Activated CD8-positive, alpha-beta memory T cell treated with anti-CD3 and anti-CD28 coated beads, Interleukin-2, amount 50 U/mL, for 1 hour (primary cell): ENCODE measurements around the gene SNX33.
"Not testable (repeated sequence)": the region's sequence is repeated elsewhere in the genome, so short reads cannot be mapped to it uniquely, and the experiment has no call there.

Source experiments
- DNase-seq: peaks from one replicate; pipeline ENCODE4 v3.0.0-alpha.2; 2020; ENCODE audit errors: extremely low read depth

SNX33 gene

DNA sequence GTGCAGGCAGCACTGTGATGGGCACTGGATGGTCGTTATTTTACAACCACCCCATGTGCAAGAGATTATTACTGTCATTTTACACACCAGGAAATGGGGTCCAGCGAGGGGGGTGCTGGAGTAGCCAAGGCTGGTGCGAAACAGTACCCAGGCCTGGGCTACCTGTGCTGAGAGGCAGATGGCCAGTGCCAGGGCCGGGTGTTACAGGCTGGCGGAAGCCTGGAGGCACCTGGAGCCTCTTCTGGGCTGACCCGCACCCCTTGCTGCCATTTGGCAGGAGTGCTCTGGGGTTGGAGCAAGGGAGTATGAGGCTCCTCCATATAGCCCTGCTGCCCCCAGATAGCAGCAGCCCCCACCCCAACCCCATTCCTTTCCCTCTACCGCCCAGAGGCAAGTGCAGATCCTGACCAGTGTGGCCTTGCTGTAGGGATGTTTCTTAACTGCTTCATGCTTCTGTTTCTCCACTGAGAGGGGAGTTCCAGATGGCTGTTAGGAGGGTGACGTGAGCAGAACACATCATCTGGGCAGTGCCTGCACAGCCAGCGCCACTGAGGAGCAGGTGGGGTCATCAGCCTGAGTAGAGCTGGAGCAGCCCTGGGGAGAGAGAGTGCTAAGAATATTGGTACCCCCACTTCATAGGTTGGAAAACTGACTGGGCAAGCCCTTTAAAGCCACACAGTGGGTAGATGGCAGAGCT is 15.3 kb downstream of the SNX33 start:
- DNase-seq: no peak

DNA sequence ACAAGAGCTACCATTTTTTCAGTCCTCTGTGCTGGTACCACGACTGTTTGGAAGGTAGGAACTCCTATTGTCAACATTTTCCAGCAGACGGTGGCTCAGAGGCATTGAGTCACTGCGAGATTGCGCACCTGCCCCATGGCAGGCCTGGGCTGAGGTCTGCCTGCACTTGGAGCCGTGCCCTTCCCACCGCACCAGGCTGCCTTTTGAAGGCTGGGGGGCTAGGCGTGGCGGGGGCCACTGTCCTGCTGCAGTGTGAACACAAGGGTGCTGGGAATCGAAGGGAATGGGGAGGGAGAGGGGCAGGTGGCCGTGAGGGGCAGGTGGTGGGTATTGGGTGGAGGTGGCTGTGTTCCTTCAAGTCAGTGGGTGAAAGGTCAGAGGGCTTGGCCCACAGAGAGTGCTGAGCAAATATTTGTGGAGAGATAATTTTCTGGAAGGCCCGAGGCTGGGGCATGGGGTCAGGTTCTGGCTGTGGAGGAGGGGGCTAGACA is 16.3 kb downstream of the SNX33 start:
- DNase-seq: no peak

DNA sequence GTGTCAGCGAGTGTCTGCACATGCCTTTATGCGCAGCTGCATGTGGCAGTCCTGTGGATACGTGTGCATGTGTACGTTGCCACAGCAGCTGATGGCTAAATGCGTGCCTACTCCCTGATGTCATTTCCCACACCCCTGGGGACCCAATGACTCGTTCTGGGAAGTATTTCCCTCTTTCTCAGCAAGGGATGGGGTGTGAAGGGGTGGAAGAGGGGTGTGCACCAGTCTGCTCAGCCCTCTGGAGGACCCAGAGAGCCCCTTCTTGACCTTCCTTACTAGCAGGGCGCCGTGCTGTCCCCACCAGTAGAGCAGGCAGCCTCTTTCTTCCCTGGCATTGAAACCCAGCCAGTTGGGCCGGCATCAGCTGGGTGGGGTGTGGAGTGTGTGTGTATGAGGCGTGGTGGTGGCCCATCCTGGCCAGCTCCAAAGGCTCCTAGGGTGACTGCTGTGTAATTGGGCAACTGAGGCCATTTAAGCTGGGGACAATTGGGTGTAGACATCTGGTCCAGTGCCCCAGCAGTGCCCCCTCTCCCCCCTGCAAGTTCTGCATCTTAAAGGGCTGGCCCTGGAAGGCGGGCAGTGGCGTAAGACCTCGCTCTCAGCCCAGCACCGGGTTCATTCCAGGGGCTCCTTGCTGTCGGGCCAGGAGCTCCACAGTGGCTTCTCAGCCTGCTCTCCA is 19.2 kb downstream of the SNX33 start:
- no peak for DNase-seq

DNA sequence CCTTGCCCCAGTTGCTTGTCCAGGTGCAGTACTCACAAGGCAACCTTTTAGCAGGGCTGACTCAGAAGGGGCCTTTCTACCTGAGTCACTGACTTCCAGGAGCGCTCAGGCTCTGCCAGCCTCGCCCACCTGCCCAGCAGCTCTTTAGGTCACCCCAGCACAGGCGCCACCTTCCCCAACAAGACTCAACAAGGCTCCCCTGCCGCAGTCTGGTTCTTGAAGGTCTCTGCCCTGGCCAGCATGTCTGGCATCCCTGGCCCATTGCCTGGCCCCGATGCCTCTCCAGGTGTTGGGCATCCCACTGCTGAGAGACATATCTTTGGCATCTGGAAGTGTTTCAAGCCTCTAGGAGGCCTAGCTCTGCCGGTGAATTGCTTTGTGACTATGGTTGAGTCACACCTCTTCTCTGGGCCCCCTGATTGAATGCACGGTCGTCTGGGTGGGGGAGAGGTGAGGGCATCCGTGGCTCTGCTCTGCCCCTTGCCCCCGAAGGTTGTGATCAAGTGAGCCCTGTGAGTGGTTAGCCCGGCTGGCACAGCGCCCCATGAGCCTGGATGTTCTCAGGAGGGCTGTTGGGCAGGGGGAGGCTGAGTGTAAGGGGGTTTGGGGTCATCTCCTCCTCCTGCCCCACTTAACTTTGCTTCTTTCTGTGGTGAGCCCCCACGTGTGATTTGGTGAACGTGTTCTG is 21.6 kb downstream of the SNX33 start:
- DNase-seq: no peak

DNA sequence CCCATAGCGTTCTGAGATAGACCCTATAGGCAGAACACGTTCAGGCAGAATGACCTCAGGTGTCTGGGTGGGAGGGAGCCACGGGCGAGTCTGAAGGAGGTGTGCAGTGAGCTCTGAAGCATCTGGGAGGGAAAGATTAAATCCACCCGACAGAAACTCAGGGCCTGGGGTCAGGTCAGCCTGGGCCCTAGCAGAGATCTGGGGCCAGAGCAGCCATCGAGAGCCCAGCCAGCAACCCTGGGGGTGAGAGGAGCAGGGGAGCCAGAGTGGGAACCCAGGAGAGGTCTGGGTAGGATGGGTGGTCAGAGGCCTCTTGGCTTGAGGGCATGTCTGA is 22.1 kb downstream of the SNX33 start:
- DNase-seq: no peak

DNA sequence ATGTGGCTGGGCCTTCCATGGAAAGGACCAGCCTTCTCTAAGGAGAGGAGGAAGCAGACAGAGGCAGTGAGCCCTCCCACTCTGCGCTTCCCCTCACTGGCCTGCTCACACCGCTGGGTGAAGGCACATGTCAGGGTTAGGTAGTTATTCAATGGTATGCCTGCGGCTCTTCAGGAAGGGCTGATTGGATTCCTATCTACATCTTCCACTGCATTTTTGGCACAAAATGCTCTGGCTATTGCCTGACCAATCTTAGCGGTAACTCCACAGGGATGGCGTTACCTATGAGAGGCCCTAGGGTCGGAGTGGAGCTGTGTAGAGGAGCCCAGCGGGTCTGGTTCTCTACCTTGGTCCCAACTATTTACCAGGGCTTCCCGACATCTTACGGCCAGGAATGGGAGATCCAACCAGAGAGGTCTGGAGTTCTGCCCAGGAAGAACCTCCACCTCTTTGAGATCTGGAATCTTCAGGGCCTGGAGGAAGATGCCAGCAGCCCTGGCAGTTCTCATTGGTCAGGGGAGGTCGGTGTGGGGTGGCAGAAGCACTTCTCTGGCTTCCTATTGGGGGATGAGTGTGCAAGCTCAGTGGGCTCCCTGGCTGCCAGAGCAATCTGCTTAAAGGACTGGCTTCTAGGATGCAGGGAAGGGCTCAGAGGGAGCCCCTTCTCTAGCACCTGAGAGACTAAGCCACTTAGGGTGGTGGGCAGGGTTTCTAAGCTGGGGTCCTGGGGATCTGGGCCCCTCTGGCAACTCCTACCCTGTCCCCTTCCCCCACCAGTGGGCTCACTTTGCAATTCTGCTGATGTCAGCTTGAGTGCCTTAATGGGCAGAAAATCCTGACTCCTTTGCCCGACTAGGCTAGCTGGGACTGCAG is 24.3 kb downstream of the SNX33 start:
- DNase-seq: no peak

DNA sequence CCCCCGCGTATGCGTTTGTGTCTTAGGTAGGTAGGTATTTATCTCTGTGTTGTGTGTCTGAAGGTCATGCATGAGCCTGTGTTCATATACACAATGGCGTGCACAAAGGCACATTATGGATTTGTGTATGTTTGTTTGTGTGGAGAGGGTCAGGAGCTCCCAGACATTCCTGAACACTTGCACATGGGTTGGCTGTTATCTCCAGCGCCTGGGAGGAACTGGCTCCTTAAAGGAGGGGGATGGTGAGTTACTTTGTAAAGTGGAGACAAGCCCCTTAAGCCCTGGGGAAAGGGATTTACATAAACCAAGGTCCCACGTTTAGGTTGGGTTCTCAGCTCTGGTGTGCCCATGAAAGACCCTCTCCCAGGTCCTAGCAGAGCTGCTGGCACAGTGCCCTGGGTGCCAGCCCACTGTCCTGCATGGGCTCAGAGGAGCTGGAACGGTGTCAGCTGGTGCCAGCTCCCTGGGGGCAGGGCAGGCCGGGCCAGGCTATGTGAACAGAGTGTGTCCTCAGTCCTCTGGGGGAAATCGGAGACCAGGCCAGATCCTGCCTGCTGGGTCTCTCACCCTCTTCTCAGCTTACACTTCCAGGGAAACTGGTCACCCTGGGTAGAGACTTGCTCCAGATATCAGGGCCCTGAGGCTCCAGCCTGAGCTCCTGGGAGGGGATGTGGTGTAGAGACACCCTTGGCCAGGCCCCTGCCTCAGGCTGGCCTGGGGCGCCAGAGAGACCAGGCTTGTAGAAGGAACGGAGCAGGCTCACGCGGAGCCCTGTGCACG is 25.1 kb downstream of the SNX33 start:
- DNase-seq: no peak

DNA sequence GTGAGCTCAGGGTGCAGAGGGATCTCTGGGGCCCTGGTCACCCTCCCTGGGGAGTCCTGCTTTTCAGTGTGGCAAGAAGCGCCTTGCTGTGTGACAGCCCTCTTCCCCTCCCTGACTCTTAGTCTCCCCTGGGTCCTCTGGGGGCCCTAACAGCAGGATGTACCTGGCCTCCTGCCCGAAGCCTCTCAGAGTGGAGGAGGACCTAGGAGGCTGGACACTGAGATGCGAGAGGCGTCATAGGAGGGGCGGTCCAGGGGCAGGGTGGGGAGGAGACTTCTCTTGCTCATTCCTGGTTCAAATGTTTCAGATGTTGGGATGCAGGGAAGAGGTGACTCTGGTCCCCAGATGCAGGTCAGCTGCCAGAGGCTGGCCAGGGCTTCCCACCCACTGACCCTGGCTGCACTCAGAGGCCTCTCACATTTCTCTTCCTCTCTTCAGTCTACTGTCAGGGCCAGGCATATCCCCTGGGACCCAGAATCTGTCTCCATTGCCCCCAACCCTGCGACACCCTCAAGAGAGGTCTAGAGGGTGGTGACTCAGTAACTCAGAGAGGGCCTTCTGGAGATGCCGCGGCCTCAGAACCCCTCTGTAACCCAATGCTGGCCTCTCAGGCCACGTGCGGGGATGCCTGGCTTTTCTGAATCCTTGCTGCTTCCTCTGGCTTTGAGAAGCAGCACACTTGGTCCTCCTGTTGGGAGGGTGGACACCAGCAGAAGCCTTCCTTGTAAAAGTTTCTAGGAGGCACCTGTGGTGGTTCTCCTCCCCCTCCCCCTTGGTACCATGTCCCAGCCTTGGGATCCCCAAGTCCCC is 25.9 kb downstream of the SNX33 start:
- no peak for DNase-seq

DNA sequence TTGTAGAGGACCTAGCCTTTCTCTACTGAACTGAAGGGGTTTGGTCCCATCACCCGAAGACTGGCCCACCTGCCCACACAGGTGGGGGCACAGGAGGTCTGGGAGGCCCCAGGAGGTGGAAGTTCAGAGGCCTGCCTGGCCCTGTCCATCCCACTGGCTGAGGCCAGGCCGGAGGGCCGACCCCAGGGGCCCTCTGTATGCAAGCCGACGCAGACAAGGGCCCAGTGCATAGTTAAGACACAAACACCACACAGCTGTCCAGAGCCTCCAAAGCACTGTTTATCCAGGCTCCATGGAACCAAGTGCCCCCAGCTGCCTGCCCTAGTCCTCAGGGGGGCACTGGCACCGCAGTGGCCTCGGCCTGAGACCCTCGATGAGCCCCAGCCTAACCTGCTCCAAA is 26.7 kb downstream of the SNX33 start:
- DNase-seq: no peak

DNA sequence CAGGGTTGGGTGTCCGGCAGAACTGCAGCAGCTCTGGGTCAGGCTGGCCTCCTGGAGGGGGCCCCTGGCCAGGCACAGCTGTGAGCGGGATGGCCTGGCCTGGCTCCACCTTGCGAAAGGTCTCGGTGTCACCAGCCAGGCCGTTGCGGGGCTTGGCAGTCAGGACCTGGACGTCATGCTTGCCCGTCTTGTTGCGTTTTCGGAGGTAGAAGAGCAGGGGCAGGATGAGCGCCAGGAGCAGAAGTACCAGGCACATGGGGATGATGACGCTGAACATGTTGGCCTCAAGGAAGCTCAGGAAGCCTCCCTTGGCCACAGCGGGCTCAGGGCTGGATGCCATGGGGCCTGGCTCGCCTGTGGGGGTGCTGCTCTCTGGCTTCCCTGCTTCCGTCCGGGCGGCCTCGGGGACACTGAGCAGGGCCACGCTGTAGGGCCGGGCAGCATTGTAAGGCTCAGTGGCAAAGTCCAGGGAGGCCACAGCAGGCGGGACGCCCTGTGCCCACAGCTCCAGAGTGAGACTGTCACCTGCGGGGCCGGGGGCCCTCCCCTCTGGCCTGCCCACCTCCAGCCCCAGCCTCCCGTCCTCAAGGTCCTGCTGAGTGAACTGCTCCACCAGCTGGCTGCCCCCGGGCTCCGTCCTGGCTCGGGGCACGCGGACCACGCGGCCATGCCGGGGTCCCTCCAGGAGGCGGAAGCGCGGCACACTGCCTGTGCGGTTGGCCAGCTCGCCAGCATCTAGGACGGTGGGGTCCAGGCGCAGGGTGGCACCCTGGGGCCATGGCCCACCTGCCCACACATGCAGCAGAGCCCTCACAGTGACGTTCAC is 28.1 kb downstream of the SNX33 start:
- DNase-seq: no peak

DNA sequence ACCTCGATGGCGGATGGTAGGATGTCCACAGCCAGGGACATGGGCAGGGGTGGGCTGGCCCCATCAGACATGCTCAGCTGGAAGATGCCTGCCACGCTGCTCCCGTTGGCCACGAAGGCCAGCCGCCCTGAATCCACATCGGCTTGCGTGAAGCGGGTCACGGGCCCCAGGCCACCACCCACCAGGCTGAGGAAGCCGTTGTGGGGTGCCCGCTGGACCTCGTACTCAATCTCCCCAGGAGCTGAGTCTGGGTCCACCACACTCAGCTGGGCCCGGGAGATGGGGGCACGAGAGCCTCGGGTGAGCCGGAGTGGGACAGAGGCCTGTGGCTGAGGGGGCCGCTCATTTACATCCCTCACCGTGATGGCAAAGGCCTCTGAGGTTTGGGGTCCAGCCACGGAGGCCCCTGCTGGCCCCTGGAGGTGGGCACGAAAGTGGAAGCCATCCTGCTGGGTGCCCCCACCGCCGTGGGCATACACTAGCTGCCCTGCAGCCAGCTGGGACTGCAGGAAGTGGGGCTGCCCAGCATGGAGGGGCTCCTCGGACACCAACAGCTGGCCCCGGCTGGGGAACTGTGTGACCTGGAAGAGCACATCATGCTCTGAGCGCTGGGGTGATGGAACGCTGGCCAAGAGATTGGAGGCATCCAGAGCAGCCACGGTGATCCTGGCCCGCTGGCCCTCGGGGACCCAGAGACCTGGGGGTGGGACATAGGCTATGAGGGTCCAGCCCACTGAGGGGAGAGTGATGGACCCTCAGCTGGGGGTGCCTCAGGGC is 29.2 kb downstream of the SNX33 start:
- no peak for DNase-seq

DNA sequence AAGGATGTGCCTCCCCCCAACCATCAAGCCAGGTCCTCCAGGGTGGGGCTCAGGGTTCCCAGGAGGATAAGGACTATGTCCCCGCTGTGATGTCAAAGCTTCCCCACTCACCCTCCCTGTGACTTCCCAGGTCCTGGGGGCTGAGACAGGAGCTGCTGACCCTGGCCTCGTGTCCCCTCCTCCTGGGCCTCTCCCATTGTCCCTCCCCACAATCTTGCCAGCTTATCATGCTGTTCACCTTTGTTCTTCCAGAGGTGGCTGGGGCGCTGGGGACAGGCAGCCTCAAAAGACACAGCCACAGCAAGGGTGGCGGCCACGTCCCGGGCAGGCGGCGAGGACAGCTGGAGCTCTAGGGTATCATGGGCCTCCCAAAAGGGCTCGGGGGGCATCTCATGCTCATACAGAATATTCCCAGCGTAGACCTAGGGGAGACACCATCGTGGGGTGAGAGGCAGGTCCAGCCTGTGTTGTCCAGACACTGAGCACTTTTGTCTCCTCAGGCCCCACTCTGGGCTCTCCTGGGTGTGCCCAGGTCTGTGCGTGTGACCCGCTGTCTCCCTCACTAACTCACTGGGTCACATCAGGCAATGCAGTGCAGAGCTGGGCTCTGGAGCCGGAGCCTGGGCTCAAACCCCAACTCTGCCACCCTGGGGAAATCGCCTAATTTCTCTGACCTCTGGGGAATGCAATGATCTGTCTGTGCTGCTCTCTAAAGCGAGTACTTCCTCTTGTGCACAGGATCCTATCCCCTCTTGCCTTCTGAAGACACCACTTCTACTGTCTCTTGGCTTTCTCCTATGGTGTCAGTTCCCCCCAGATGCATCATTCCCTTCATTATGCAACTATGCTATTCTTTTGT is 30.0 kb downstream of the SNX33 start:
- no peak for DNase-seq

DNA sequence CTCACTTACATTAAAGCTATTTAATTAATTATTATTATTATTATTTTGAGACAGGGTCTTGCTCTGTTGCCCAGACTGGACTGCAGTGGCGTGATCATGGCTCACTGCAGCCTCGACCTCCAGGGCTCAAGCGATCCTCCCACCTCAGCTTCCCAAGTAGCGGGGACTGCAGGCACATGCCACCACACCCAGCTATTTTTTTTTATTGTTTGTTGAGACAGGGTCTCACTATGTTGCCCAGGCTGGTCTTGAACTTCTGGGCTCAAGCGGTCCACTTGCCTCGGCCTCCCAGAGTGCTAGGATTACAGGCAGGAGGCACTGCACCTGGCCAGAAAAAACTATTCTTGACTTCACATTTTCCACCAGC is 30.6 kb downstream of the SNX33 start:
- not testable (repeated sequence) for DNase-seq

DNA sequence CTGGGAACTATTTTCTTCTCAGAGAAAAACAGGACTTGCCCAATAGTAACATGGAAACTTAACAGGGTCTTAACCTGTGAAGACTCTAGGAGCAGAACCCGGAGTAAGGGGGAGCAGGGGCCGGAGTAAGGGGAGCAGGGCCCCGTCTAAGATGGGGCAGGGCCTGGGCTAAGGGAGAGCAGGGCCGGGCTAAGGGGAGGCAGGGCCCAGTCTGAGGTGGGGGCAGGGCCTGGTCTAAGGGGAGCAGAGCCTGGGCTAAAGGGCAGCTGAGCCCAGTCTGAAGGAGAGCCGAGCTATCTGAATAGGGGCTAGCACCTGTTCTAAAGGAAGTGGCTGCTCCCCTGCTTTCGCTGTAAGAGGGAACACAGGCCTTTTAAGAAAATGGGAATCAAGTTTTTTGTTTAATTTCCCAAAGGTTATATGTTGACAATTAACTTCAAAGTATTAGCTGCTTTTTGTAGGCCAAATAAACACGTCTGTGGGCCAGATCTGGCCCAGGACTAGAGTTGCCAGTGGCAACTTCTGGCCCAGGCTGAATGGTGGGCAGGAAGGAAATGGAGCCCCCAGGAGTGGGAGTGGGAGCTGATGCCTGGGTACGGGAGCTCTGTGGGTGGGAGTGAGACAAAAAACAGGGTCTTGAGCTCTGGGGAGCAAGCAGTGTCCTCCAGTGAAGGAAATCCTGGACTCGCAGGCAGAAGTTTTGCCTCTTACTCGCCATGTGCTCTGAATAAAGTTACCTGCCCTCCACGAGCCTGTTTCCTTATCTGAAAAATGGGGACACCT is 32.5 kb downstream of the SNX33 start:
- no peak for DNase-seq

DNA sequence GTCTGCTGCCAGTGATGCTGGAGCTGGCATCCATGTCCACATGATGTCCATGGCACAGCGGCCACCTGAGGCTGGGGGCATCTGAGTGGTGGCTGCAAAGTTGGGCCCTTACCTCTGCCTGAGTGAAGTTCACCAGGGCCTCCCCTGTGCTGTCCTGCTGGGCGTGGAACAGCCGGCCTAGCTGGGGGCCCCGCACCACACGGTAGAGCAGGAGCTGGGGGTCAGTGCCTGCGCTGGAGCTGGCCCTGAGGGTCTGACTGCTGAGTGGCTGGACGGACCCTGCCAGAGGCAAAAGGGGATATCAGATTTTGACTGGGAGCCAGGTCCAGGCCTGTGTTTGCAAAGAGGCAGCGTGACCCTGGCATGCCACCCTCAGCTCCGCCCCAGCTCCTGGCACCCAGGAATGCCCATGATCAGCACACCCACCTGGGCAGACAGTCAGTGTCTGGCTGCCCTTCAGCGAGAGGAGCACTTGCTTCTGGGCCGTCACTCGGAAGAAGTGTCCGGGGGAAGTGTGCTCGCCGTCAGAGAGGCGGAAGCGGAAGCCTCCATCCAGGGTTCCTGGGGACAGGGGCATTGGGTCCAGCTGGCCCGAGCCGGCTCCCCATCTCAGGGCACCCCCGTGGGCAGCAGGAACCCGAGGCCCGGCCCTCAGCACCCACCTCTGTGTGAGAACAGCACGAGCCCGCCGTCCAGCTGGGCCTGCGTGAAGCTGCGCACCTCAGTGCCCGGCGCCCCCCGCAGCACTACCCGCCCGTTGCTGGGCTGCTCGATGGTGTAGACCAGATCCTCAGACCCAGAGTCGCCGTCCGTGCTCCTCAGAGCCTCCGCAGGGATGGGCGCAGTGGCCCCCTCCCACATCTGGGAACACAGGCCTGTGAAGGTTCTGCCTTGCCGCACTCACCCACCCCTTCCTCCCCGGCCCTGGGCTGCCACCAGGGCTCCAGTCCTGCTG is 34.7 kb downstream of the SNX33 start:
- DNase-seq: no peak
